Keratinocyte (primary cell): ENCODE results near the gene AHNAK.

Source experiments
- CTCF ChIP-seq, 3 experiments: IDR thresholded peaks in 1 of 3; conservative IDR thresholded peaks in 1 of 3; optimal IDR thresholded peaks in 1 of 3; 2 replicates in 2 of 3; 3 replicates in 1 of 3; pipeline versions ENCODE3 to v1.5.1; 2011; ENCODE audit warnings: low read length in 3 of 3, mild to moderate bottlenecking in 3 of 3, moderate library complexity in 2 of 3, control low read depth in 1 of 3, inconsistent platforms in 1 of 3; ENCODE audit not compliant: insufficient read depth in 2 of 3; ENCODE audit errors: extremely low read depth in 1 of 3
- EZH2 ChIP-seq: IDR thresholded peaks from one replicate; pipeline ENCODE4 v1.6.1; 2012; ENCODE audit warnings: inconsistent platforms, mild to moderate bottlenecking, low read length, moderate library complexity

GRCh38 chr11:62391642-62392425 is 154.8 kb downstream of the AHNAK start:
- TF ChIP-seq CTCF (optimal IDR thresholded peaks at IDR 0.05 in 1 of 3, IDR thresholded peaks at IDR 0.05 in 1 of 3, conservative IDR thresholded peaks at IDR 0.05 in 1 of 3; ENCODE audit: extremely low read depth in 1 of 3, insufficient read depth in 2 of 3, low read length in 3 of 3), result no peak
- TF ChIP-seq EZH2, result no peak
